D721Med (cell line): ENCODE measurements around the gene PDCD1.
A peak's percentile ranks its signal among the peaks of the same experiment; 100 is the strongest.
"Not testable (repeated sequence)": the region's sequence is repeated elsewhere in the genome, so short reads cannot be mapped to it uniquely, and the experiment has no call there.

Experiments used
- DNase-seq: peaks from one replicate; pipeline ENCODE4 v3.0.0; 2011; ENCODE audit warnings: low spot score; ENCODE audit not compliant: insufficient read length
- FAIRE-seq: peaks from 2 replicates; lab custom pipeline; 2011; peaks lifted over from hg19 to GRCh38; lab: Jason Lieb, UNC
- TF ChIP-seq, protein P1 (sequence below): IDR thresholded peaks from 2 replicates; pipeline ENCODE4 v1.5.1; 2012; ENCODE audit warnings: mild to moderate bottlenecking, control low read depth; ENCODE audit not compliant: insufficient read depth; ENCODE audit errors: missing control alignments

The PDCD1 gene

DNA sequence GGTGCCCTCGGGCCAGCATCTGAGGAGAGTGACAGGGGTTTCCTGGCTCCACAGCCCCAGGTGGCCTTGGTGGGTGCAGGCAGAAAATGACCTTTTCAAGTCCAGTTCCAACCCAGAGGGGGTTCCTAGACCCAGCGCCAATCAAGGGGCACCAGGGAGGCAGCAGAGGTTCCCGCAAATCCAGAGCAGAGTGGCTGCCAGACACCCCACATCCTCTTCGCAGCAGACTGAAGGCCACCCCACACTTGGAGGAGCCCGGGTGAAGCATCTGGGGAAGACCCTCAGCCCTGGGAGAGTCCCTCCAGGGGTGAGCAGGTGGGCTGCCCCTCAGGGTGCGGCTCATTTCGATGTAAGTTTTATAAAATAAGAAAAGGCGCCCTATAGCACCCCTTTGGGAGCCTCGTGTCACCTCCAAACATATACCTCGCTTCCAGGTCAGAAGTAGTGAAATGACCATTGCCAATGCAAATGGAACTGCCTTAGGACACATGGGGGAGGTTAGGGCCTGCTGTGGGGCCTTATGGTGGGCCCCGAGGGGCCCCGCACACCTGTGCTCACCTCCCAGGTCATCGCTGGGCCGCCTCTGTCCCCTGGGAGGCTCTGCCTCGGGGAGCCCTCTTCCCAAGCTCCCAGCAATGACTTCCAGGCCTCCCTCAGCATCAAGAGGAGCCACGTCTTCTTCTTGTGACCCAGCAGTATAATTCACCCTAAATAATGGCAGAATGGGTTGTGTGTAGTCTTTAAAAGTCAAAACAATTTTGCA is 21.8 kb upstream of the PDCD1 start:
- TF ChIP-seq, protein P1, sequence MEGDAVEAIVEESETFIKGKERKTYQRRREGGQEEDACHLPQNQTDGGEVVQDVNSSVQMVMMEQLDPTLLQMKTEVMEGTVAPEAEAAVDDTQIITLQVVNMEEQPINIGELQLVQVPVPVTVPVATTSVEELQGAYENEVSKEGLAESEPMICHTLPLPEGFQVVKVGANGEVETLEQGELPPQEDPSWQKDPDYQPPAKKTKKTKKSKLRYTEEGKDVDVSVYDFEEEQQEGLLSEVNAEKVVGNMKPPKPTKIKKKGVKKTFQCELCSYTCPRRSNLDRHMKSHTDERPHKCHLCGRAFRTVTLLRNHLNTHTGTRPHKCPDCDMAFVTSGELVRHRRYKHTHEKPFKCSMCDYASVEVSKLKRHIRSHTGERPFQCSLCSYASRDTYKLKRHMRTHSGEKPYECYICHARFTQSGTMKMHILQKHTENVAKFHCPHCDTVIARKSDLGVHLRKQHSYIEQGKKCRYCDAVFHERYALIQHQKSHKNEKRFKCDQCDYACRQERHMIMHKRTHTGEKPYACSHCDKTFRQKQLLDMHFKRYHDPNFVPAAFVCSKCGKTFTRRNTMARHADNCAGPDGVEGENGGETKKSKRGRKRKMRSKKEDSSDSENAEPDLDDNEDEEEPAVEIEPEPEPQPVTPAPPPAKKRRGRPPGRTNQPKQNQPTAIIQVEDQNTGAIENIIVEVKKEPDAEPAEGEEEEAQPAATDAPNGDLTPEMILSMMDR: no peak
- no peak for FAIRE-seq
- DNase-seq: no peak

DNA sequence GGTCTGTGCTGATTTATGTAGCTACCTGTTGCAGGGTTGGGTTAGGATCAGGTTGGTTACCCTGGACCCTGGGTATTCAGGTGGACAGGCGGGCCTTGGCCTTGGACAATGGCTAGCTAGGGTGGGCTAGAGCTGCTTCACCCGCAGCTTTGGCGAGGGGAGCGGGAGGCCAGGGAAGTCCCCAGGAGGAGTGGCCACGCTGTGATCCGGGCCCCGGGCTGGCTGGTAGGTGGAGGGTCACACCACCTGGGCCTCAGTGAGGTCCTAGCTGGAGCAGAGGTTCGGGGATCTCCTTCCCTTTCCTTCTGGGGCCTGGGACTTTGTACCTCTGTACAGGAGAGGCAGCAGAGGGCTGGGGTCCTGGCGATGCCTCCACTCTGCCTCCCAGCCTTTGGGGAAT is 20.6 kb upstream of the PDCD1 start:
- no peak for FAIRE-seq

DNA sequence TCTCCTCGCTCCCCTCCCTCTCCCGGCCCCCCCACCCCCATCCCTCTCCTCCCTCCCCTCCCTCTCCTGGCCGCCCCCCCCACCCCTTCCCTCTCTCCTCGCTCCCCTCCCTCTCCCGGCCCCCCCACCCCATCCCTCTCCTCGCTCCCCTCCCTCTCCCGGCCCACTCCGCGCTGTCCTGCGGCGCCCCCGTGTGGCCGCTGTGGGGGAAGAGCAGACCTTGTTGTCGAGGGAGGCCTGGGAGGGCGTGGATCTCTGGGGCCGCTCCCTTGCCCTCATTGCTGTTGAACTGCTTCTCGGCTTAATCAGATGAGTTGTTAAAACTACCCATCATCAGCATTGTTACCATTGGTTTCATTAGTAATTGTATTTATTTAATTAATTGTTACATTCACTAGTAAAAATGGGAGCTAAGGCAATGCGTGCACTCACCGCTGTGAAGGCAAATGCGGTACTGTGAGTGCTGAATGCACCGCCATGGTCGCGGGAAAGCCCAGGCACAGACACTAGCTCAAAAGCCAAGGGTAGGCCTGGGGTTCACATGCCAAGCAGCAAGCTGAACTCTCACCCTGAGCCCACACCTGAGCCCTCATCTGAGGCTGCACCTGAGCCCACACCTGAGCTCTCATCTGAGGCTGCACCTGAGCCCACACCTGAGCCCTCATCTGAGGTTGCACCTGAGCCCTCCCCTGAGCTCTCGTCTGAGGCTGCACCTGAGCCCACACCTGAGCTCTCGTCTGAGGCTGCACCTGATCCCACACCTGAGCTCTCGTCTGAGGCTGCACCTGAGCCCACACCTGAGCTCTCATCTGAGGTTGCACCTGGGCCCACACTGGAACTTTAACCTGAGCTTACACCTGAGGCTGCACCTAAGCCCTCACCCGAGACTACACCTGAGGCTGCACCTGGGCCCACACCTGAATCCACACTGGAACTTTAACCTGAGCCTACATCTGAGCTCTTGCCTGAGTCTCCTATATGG is 19.6 kb upstream of the PDCD1 start:
- DNase-seq (peak; percentile 77), FAIRE-seq (no peak)
- TF ChIP-seq, protein P1: peak; percentile 79

More for the DNA sequence above, 20.6 kb upstream of the PDCD1 start:
- TF ChIP-seq, protein P1: no peak
- no peak for DNase-seq

DNA sequence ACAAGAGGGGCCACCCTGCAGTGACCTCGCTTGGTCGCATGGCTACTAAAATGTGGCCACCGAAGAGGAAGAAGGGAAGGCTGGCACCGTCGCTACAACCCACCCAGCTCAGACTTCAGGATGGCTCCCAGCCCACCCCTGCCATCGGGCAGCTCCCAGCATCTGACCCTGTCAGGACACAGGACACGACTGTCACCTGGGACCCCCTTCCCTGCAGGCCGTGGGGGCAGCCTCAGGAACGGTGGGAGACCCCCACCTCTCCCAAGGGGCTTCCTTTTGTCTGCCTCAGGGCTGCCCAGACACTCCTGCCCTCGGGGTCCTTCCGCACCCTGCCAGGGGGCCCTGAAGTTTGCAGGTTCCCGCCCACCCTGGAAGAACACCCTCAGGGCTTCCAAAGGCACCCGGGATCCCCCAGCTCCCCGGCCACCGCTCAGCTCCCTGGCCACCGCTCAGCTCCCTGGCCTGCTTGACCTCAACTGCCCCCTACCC is 18.5 kb upstream of the PDCD1 start:
- TF ChIP-seq, protein P1: no peak
- FAIRE-seq: no peak

DNA sequence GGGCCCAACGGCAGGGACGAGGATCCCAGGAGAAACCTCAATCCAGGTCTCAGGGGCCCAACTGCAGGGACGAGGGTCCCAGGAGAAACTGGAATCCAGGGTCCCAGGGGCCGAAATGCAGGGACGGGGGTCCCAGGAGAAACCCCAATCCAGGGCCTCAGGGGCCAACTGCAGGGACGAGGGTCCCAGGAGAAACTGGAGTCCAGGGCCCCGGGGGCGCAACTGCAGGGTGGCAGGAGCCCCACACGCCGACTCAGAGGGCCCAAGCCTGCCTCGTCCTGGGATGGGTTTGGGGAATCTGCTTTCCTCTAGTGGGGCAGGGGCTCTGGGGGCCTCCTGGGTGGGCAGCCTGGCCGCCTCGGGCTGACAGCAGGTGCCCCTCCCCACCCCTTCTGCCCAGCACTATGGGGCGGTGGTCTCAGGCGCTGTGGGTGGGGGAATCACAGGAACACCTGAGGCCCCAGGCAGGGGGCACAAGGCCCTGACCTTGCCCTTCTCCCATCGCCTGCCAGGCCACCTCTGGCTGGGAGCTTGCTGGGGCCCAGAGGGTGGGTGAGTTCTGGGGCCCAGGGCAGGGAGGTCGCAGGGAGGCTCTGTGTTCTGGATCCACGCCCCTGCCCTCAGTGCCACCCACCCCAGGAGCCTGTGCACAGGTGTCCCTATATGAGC is 18.0 kb upstream of the PDCD1 start:
- TF ChIP-seq, protein P1: no peak
- FAIRE-seq: no peak

More for the DNA sequence above, 18.5 kb upstream of the PDCD1 start:
- no peak for DNase-seq

DNA sequence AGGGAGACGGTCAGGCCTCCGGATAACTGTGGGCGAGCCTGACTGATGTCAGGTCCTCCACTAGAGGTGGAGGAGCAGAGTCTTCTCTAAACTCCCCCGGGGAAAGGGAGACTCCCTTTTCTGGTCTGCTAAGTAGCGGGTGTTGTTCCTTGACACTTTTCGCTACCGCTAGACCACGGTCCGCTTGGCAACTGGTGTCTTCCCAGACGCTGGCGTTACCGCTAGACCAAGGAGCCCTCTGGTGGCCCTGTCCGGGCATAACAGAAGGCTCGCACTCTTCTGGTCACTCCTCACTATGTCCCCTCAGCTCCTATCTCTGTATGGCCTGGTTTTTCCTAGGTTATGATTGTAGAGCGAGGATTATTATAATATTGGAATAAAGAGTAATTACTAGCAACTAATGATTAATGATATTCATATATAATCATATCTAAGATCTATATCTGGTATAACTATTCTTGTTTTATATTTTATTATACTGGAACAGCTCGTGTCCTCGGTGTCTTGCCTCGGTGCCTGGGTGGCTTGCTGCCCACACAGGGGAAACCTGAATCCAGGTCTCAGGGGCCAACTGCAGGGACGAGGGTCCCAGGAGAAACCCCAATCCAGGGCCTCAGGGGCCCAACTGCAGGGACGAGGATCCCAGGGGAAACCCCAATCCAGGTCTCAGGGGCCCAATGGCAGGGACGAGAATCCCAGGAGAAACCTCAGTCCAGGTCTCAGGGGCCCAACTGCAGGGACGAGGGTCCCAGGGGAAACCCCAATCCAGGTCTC is 17.2 kb upstream of the PDCD1 start:
- TF ChIP-seq, protein P1: peak; percentile 41
- not testable (repeated sequence) for FAIRE-seq, DNase-seq

More for the DNA sequence above, 18.0 kb upstream of the PDCD1 start:
- DNase-seq: no peak
